ENCODE results near the gene CEACAM5.
A peak's percentile ranks its signal among the peaks of the same experiment; 100 is the strongest.
"Not testable (repeated sequence)": the region's sequence is repeated elsewhere in the genome, so short reads cannot be mapped to it uniquely, and the experiment has no call there.

CEACAM5 gene

GRCh38 chr19:41744850-41745249 is 36.4 kb downstream of the CEACAM5 start:
- no peak for DNase-seq

- no peak for DNase-seq
These were observed 37.3 kb downstream of the CEACAM5 start for GRCh38 chr19:41745756-41746155.

- peak; percentile 38 for DNase-seq
These were observed 38.3 kb downstream of the CEACAM5 start for GRCh38 chr19:41746593-41747227.

- DNase-seq: no peak
These were observed 39.6 kb downstream of the CEACAM5 start for GRCh38 chr19:41748012-41748411.

GRCh38 chr19:41750248-41751134 is 42.1 kb downstream of the CEACAM5 start:
- not testable (repeated sequence) for DNase-seq

GRCh38 chr19:41753159-41753558 is 44.7 kb downstream of the CEACAM5 start:
- DNase-seq: peak; percentile 84

GRCh38 chr19:41753936-41754529 is 45.6 kb downstream of the CEACAM5 start:
- DNase-seq: peak; percentile 69

- no peak for DNase-seq
These were observed 47.0 kb downstream of the CEACAM5 start, which contains the start of gene CEACAM6 for GRCh38 chr19:41755328-41755913. Gene CEACAM6 (plus strand): TSS chr19:41755530. CDS start chr19:41755639, 109 bp downstream.

- DNase-seq: no peak
These were observed 50.4 kb downstream of the CEACAM5 start for GRCh38 chr19:41758846-41759245.

- DNase-seq: no peak
These were observed 58.7 kb downstream of the CEACAM5 start for GRCh38 chr19:41767115-41767514.

- not testable (repeated sequence) for DNase-seq
These were observed 59.7 kb downstream of the CEACAM5 start for GRCh38 chr19:41768105-41768504.

GRCh38 chr19:41769608-41770007 is 61.2 kb downstream of the CEACAM5 start:
- no peak for DNase-seq

- DNase-seq: no peak
These were observed 63.0 kb downstream of the CEACAM5 start for GRCh38 chr19:41771410-41771809.

- DNase-seq: peak; percentile 36
These were observed 66.1 kb downstream of the CEACAM5 start for GRCh38 chr19:41774515-41774980.

GRCh38 chr19:41776700-41777099 is 68.3 kb downstream of the CEACAM5 start:
- DNase-seq: no peak
